HG02623 (cell line): ENCODE results near the gene POLR3E.
"Not testable (repeated sequence)": the region's sequence is repeated elsewhere in the genome, so short reads cannot be mapped to it uniquely, and the experiment has no call there.

ENCODE experiments used
- ATAC-seq: cut with Tn5 transposase; IDR thresholded peaks from one replicate; pipeline ENCODE4 v1.9.1; 2021; ENCODE audit warnings: moderate library complexity; ENCODE audit not compliant: unreplicated experiment

POLR3E gene

GRCh38 chr16:22291860-22292318, 5.3 kb upstream of the POLR3E start:
- ATAC-seq, result no peak

DNA sequence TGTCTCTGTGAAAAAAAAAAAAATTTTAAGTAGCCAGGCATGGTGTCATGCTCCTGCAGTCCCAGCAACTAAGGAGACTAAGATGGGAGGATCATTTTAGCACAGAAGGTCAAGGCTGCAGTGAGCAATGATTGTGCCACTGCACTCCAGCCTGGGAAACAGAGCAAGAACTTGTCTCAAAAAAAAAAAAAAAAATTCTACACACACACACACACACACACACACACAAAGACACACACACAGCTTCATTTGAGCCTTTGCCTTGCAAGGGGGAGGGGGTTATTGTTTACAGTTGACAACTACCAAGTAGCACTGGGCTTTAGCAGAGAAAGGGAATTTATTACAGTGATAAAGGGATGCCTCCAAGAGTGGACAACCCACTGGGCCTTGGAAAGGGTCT, 4.9 kb upstream of the POLR3E start:
- no peak for ATAC-seq

DNA sequence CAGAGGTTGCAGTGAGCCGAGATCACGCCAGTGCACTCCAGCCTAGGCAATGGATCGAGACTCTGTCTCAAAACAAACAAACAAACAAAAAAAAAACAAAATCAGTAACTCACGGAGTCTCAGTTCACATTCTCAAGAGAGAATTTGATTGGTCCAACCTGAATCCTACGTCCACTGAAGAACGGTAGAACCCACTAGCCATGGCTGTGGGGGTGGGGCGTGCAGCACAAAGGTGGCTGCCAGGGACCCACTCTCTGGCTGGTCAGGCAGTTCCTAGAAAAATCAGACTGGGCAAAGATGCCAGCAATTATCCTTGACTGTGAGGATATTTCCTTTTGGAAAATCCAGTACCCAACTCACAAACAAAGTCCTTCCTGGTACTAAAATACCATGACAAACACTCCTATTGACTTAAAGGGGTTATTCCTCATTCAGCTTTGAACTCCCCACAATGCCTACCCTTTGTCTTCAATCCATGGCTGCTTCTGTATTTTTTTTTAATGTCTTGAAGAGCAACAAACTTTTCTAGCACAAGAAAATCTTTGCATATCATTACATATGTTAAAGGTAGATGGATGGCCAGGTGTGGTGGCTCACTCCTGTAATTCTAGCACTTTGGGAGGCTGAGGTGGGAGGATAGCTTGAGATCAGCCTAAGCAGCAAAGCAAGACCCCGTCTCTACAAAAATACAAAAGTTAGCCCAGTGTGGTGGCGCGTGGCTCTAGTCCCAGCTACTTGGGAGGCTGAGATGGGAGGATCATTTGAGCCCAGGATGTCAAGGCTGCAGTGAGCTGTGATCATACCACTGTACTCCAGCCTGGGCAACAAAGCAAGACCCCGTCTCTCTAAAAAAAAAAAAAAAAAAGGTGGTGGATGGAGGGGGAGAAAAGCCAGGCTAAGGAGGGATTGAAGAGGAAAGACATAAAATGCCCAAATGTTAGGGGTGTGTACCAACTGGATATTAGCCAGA, 3.8 kb upstream of the POLR3E start:
- ATAC-seq, result no peak

- no peak for ATAC-seq
Measured at GRCh38 chr16:22296225-22297113, 740 bp upstream of the POLR3E start.

- peak; percentile 30 for ATAC-seq
Measured at GRCh38 chr16:22297871-22298733, 893 bp downstream of the POLR3E start.

DNA sequence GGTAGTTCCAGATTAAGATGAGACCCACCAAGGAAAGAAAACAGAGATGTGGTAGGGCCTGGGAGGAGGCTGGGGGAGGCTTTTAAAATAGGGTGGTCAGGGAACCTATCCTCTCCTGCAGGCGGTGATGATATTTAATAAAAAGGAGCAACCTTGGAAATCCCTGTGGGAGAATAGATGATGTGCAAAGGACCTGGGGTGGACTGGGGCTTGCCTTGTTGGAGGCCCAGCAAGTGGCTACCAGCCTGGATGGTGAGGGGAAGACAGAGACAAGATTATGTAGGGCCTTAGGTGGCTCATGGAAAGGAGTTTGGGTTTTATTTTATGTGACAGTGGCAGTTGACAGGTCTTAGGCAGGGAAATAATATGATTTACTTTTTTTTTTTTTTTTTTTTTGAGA, 1.8 kb downstream of the POLR3E start:
- ATAC-seq, result no peak

DNA sequence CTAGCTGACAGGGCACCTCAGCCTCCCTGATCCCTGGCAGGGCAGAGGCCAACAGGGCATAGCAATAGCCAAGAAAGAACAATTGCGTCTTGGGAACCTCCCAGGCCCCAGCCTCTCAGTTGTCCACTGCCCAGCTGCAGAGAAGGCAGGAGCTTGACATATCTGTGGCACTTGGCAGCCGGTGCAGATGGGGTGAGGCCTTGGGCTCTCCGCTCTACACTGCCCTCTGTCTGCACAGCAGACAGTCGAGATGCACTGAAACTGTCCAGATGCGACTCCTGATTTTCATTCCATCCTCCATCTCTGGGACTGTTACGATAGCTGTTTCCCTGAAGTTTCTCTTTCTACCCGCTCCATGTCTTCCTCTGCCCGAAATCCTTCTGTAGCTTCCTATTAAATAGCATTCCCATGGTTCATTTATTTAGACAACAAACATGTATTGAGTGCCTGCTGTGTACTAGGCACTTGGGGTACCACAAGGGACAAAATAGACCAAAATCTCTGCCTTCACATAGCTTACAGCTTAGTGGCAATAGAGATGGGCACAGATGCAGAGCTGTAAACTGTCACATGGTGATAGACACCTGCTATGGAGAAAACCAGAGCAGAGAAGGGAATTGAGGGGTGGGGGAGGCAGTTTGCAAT, 3.3 kb downstream of the POLR3E start:
- ATAC-seq, result no peak

- not testable (repeated sequence) for ATAC-seq
Measured at GRCh38 chr16:22301423-22301822, 4.2 kb downstream of the POLR3E start.

GRCh38 chr16:22302776-22303363, 5.7 kb downstream of the POLR3E start:
- no peak for ATAC-seq

GRCh38 chr16:22304411-22304810, 7.2 kb downstream of the POLR3E start:
- no peak for ATAC-seq

GRCh38 chr16:22306788-22307187, 9.6 kb downstream of the POLR3E start:
- ATAC-seq, result no peak

DNA sequence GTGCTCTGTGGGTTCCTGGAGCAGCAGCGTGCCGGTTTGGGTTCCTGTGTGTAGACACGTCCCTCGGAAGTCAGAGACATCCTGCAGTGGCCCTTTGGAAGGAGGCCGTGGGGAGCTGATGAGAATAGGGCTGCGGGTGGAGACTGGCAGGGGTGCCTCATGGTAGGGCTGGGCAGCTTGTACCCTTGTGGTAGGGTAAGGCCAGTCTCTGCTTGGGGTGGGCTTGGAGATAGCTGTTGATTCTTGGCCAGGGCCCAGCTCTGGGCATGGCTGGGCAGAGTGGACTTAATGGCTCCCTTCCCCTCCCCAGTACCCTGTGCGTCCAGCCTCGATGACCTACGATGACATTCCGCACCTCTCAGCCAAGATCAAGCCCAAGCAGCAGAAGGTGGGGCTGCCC, 10.6 kb downstream of the POLR3E start:
- no peak for ATAC-seq

- ATAC-seq, result no peak
Measured at GRCh38 chr16:22308824-22309520, 11.8 kb downstream of the POLR3E start.

GRCh38 chr16:22311520-22311919, 14.3 kb downstream of the POLR3E start:
- no peak for ATAC-seq

DNA sequence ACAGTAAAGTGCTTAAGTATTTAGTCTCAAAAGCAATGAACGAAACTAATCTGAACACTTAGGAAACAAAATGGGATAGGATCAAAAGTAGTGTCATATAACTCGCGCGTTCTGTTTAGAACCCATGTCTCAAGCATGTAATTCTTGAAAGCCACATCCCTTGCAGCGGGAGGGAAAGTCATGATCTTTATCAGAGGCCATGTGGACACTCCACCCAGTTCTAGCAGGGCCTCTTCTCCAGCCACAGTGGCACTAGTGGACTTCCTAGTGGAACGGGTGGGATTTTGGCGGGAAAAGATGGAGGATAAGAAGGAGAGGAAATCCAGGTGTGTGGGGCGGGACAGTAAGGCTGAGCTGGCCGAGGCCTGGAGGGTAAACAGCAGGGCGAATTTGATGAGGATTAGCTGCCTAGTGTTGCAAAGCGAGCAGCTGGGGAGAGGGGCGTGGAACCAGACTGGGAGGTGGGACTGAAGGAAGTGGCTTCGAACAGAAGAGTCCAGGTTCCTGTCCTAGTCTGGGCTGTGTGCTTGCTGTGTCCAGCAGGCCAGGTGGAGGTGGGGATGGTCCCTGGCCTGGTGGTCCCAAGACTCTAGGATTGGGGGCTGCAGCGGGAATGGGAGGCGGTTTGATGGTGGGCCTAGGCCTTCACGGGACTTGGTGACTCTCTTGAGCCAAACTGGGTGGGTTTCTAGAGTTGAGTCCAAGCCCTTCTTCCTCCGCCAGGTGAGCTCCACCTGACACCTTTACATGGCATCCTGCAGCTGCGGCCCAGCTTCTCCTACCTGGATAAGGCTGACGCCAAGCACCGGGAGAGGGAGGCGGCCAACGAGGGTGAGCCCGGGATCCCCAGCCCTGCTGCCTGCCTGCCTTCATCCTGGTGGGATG, 15.9 kb downstream of the POLR3E start:
- ATAC-seq, result no peak

GRCh38 chr16:22313876-22314470, 16.8 kb downstream of the POLR3E start:
- no peak for ATAC-seq

DNA sequence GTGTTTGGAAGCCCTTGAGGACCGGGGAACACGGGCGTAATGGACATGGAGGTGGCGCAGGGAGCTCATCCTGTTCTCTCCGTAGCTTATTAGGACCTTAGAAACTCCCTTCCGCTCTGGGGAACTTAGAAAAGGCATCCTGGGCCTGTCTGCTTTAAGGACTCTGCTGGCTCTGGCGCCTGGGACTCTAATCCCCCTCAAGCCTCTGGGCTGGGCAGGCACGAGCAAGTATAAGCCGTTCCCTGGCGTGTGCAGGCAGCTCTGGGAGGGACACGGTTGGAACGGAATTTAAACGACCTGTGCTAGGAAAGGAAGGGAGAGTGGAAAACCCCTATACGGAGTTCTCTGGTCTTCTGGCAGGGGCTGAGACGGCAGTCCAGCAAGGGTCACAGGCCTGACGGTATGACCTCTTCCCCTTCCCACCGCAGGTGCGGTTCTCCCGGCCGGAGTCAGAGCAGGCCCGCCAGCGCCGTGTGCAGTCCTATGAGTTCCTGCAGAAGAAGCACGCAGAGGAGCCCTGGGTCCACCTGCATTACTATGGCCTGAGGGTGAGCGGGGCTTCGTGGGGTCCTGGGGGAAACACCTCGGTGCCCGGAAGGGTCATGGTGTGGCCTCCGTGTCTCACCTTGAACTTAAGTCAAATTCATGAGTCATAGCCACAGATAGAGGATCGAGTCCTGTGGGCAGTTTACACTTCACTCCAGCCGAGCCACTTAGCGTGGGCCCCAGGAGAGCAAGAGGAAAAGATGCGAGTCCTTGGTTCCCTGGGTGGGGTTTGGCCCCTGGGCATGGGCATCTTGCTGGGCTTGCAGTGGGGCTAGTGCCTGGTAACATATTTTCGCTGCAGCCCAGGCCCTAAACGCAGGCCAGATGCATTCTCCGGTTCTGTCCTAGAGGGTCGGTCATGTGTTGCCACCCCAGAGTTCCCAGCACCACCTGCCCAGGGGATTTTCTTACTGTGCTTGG, 17.7 kb downstream of the POLR3E start:
- no peak for ATAC-seq
